ENCODE measurements around the gene ADD2.
A peak's percentile ranks its signal among the peaks of the same experiment; 100 is the strongest.

Gene ADD2

DNA sequence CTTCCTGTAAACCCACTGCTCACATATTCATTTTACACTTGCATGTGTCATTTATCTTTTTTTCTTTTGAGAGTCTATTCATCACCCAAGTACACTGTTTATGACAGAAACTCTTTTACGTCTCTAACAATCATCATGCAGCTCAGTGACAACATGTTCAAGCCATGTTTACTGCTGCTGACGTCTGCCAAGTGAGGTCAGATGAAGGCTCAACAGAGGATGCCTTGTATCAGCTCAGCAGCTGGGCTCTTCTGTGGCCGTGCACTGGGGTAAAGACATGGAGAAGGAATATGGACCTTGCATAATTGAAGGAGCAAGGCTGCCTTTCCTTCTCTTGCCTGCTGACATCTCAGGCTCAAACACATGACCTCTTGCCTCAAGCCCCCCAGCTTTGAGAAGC, 99.6 kb downstream of the ADD2 start:
- DNase-seq: no peak

DNA sequence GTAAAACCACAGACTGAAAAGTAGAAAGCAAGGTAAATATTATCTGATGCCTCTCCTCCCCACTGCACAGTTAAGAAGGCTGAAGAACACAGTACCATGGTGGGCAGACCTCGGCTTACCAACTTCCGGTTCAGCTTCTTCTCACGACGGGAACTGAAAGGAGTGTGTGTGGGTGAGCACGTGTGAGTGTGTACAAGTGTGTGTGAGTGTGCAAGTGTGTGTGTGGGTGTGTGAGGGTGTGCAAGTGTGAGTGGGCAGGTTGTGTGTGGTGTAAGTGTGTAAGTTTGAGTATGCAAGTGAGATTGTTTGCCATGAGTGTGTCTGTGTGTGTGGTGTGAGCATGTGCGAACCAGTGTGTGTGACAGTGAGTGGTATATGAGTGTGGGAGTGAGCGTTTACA, 103.5 kb downstream of the ADD2 start:
- DNase-seq: no peak

DNA sequence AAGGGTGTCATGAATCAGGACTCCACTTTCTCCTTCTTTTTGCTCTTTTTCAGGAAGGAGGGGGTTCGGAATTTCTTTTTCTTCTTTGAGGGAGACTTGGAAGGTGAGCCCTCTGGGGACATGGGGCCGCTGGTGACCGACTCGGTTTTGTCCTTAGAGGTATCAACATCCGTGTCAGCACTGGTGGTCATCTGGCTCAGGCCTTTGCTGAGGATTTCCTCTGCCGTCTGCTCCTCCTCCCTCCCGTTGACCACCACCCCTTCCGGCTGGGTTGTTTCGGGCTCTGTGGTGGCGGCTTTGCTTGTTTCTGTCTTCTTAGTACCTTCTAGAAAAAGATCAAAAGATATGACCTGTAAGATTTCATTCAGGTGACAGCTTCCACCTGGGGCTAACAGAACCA, 104.6 kb downstream of the ADD2 start:
- no peak for DNase-seq

DNA sequence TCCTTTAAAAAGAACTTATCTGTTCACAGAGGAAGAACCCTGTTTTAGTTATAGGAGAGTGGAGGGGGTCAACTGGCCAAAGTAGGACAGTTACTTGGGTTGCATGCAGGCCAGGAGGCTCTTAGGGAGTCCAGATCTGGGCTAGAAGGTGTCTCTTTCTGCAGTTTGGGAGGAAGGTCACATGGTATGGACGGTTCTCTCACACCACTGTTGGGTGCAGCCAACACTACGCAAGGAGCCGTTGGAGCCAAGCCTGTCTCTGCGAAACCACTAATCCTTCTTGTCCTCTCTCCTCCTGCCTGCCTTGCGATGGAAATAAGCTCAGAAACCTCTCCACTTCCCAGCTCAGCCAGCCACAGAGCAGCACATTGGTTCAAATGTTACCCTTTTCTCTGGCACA, 108.4 kb downstream of the ADD2 start:
- no peak for DNase-seq

DNA sequence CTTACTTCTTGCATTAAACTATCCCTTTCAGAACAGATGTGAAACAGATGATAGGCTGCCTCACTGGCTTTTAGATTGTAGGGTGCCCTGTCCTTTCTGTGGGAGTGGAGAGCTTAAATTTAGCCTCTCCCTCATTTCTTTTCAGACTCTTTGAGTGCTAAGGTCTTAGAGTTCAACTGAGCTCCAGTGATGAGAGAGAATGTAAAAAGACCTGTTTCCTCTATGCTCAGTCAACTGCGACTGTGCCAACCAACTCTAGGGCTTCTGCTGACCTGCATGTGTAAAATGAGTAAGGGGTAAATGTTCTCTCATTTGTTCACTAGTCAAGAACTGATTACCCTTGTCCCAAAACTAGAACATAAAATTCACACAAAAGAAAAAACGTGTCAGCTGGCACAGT, 109.5 kb downstream of the ADD2 start:
- DNase-seq: no peak

DNA sequence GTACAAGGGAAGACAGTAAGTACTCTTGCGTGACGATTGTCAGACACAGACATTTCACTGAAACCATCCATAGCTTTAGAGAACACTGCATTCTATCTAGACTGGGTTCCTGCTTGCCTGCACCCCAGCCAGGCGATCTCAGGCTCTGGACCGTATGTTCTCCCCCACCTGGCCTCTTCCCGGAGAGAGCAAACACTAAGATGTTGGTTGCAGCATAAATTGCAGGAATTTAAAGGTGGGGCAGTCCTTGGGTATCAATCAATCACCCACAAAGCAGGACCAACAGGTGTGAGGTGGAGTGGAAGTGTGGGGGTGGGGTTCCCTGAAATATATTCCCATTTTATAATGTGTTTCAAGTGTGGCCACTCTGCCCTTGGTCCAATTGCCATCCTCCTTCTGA, 110.8 kb downstream of the ADD2 start:
- DNase-seq: no peak

DNA sequence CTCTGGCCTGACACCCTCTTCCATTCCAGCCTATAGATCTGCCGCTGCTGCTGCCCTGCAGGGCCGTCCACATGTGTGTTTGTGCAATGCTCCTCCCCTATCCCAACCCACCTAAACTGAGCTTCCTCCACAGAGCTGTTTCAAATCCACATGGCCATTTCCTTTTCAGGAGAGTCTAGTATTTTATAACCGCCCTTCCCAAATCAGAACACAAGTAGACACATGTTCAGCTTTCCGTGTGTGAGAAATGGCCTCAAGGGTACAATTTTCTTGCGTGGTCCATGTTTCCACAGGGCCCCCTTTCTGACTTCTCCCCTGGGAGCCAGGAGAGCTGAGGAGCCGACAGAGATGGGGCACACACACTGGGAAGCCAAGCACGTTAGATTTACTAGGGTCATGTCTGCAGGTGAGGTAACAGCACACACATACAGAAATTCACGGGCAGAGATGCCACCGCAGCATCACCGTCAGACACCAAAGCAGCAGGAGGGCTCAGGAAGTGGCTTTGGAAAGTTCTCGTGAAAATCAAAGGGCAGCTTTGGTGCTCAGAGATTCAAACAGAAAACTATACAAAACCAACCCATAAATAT, 111.5 kb downstream of the ADD2 start:
- no peak for DNase-seq

DNA sequence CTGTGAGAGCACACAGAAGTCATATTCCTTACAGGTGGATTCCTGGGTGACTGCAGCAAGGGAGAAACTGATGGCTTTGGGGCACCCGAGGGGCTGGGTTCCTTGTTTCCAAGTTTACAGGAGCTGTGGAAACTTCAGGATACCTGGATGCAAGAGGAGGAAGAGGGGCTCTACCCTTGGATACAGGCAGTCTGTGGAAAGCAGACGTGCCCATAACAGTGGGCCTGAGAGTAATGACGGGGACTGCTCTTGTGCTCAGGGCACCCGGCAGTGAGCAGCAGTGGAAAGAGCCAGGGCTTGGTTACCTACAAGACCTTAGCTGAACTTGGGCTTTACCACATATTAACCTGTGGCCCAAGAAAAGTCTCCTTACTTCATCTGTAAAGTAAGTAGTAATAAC, 112.2 kb downstream of the ADD2 start:
- DNase-seq: no peak

DNA sequence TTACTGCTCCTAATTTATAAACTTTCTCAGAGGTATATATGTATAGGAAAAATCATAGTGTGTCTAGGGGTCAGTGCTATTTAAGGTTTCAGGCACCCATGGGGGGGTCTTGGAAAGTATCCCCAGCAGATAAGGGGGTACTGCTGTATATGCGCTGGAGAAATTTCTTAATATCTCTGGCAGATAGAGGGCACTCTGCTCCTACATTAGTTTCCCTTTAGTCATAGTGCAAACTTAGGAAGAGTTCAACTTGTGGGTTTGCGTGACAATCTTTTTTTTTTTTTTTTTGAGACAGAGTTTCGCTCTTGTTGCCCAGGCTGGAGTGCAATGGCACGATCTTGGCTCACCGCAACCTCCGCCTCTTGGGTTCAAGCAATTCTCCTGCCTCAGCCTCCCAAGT, 112.8 kb downstream of the ADD2 start:
- DNase-seq: peak; percentile 1

DNA sequence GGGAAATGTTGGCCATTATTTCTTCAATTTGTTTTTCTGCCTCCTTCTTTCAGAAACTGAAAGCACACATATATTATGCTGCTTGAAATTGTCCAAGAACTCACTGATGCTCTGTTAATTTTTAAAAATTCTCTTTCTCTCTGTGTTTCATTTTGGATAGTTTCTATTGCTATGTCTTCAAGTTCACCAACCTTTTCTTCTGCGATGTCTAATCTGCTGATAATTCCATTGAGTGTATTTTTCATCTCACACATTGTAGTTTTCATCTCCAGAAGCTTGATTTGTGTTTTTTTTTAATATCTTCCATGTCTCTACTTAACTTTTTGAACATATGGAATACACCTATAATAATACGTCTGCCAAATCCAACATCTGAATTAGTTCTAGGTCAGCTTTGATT, 116.3 kb downstream of the ADD2 start:
- no peak for DNase-seq

DNA sequence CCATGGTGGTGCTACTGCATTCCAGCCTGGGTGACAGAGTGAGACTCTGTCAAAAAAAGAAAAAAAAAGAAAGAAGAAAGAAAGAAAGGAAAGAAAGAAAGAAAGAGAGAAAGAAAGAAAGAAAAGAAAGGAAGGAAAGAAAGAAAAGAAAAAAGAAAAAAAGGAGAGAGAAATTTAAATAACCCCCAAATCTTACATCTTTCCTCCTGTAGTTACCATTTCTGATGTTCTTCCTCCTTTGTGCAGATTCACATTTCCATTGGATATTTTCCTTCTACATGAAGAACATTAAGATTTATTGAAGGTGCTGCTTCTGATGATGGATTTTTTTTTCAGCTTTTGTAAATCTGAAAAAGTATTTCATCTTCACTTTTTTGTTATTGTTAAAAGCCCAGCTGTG, 117.0 kb downstream of the ADD2 start:
- DNase-seq: no peak

DNA sequence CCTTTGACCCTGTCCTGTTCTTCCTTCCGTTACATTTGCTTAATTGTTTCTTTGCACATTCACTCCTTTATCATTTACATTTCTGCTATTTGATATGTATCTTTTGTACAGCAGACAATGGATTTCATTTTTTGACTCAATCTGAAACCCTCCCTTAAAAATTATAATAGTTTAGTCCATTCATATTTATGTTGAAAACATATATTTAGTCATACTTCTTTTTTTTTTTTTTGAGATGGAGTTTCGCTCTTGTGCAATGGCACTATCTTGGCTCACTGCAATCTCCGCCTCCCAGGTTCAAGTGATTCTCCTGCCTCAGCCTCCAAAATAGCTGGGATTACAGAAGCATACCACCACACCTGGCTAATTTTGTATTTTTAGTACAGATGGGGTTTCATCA, 119.0 kb downstream of the ADD2 start:
- DNase-seq: no peak

DNA sequence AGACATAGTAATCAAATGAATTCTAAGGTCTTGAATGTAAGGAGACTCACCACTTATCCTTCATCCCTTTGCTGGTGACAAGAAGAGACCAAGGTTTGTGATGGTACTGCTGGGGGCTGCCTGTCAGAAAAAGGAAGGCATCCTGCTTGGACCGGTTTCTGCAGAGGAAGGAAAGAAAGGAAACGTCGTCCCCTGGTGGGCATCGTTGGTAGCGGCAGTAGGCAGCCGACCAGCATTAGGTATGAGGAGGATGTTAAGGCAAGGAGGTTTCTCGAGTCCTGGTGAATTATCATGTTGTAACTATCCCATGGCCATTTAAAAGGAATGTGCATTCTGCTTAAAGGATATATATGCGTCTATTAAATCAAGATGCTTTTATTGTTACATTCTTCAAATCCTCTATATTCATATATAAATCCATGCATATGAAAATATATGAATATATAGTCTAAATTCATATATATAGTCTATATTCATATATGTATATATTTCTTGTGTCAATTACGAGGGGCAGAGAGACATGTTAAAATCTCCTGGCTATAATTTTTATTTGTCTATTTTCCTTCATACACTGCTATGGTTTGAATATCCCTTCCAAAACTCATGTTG, 120.0 kb downstream of the ADD2 start:
- DNase-seq: peak; percentile 46

DNA sequence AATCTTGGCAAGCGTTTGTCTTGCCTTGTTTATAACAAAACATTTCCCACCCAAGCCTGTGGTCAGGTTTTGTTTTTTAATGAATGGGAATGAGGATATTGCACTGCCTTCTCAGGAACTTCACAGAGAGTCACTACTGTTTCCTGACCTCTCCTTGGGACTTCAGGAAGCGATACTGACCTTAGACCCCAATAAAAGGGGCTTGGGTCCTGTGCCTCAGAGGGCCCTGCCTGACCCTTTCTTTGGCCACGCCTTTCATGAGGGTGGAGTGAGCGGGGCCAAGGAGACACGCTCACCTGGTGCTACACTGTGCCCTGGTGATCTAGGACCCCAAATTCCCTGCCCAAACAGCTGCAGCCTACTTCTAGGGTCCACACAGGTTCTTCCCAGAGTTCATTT, 121.6 kb downstream of the ADD2 start:
- DNase-seq: no peak

DNA sequence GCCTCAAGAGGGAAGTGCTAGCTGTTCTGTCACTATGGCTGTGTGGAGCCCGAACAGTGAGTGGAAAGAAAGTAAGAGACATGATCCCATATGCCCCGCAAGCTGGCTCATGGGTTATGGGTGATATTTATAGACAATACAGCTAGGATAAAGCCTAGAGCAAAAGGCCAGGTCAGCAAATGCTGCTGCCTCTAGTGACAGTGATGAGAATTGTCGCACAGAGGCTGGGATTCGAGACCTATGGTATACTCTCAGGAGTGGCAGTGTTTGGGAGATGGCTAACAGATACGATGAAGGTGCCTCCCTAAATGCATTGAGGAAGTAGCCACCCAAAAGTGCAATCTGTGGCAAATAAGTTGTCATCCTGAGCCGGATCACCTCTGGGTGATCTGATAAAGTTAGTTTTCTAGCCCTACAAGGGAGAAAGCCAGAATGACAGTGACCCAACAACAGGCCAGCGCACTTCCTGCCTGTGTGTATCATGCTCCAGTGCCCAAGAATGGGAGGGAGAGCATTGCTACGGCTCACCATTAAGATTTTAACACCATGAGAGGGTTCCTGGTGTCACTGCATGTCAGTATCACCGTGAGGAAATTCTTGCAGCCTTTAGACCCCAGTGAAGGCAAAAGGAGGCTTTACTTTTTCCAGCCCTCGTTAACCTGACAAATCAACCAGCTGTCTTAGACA, 122.1 kb downstream of the ADD2 start:
- no peak for DNase-seq

DNA sequence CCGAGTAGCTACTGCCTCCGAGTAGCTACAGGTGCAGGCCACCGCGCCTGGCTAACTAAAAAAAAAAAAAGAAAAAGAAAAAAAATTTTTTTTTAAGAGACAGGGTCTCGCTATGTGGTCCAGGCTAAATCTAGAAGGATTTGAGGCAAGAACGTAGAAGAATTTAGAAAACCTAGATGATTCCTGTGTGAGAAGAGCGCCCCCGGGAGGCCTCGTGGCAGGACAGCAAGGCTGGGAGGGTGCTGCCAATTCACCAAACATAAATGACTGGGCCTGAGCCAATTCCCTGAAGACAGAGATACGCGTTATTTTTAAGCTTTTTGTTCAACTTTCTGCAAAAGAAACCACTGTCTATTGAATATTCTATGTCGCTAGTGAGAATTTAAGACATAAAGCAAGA, 124.3 kb downstream of the ADD2 start:
- peak; percentile 8 for DNase-seq

DNA sequence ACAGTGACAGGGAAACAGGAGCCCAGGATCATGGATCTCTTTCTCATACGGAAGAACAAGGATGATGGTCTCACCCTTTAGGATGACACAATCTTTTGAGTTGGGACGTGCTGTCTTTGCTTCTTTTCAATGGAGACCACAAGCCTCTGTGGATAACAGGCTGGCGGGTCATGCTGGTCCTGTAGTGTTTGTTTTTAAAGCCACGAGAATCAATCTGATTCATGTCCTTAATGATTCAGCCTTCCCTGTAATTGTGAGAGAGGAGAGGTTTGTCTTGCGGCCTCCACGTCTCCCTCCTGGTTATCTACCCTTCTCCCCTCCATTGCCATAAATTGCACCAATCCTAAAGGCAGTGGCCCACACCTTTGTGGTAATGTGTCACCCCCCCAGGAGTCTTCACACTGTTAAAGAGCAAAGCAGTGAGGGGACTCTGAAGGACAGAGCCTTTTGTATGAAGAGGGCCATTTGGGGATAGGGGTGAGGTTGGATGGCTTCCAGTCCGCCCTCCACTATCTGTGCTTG, 126.7 kb downstream of the ADD2 start:
- no peak for DNase-seq

DNA sequence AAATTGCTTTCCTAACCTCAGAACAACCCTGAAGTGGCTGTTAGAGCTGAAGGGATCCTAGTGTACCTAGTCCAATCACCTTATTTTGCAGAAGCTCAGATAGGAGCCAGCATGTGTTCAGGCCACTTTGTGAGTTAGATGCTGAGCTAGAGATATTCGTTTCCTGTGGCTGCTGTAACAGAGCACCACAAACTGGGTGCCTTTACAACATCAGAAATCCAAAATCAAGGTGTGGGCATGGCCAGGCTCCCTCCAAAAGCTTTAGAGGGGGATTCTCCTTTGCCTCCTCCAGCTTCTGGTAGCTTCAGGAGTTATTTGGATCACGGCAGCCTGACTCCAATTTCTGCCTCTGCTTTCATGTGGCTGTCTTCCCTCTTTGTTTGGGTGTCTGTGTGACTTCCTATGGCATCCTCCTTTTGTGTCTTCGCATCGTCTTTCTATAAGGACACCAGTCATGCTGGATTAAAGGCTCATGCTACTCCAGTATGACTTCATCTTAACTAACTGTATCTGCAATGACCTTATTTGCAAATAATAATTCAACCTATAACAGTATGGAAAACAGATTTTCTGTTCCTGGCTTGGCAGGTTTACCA, 128.1 kb downstream of the ADD2 start:
- DNase-seq: no peak

DNA sequence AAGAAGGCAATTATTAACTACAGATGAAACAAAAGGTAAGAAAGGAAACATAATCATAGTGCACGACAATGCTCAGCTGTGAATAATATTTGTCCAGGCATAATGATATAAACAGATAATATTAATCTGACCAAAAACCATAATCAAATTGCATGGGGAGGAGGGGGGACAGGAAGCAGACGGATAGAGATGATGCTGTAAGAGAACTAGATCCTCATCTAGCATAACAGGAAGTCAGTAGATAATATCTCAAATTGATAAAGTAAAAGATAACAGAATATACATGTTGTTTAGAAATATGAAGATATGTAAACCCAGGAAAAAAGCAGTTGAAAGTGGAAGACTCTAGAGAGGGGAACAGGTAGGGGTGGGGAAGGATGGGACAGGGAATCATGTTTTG, 129.4 kb downstream of the ADD2 start:
- no peak for DNase-seq

DNA sequence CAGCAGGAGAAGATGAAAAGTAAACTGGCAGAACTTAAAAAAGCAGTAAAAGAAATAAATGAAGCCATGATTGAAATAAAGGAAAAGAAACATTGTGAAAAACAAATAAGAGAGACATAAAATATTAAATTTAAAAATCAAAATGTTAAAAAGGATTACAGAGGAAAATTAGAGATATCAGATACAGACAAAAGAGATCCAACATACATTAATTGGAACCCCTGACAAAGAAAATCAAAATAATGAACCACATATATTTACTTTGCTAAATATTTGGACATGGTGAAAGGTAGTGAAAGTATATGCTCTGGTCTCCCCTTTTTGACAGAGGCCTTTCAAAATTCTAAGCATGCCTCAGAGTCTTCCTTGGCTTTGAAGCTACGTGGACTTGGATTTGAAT, 134.5 kb downstream of the ADD2 start:
- no peak for DNase-seq

DNA sequence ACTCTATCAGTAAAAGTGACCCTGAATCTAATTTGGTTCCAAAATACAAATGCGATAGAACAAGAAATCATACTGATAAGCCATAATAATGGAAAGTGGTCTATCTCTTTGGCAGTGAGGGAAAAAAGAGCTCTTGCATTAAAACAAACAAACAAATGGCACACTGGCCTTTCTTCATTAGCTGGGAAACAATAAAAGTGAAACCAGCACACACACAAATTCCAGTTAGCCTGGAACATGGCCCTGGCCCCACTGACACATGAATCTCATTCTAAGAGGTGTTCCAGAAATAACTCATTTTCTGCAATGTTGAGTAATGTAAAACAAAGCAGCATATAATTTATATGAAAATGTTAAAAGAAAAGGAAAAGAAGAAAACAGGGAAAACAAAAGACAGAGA, 135.0 kb downstream of the ADD2 start:
- DNase-seq: peak; percentile 11

DNA sequence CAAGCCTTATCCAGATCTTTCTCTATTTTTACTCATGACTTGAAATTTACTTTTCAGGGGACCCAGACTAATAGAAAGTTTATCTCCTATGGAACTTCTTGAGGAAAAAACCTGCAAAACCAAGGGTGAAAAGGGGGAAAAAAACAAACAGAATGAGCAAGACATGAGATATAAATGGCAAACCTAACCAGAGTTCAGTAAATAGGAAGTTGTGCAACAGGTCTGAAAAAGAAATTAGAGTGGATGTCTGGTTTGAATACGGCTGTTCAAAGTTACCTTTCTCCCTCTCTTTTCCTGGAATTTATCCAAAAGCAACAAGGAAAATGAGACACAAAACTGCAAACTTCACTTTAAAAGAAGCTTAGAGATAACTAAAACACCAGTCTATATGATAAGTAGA, 135.6 kb downstream of the ADD2 start:
- no peak for DNase-seq

DNA sequence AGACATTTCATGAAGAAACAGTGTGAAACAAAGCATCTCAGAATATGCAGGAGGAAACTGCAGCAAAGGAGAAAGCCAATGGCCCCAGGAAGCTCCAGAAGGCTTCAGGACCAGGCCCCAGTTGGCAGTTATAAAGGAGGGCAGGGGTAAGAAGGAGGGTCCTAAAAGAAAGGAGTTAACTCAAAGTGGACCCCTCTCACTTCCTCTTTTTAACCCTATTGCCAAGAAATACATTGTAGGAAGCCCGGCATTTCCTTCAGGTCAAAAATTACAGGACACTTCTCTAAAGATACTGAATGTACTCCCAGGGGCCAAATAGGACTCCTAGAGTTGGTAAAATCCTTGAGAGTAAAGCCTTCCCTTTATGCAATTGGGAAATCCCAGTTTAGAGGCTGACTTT, 137.2 kb downstream of the ADD2 start:
- DNase-seq: no peak

DNA sequence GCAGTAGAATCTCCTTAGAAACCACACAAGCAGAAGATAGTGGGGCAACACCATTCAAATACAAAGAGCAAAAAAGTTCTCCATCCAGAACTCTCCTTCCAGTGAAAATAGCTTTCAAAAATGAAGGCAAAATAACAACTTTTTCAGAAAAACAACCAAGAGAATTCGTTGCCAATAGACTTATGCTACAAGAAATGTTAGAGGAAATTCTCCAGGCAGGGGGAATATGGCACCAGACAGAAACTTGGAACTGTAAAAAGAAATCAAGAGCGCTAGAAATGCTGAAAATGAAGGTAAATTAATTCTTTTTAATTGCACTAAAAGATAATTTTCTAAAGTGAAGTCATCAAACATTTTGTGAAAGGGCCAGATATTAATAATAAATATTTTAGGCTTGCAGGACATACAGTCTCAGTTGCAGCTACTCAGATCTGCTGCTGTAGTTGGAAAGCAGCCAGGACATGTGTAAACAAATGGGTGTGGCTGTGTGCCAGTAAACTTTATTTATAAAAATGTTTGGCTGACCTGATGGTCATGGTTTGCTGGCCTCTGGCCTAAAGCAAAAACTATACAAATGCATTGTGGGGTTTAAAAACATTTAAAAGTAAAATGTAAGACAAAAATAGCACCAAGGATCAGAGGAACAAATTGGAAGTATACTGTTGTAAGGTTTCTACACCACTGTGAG, 140.6 kb downstream of the ADD2 start:
- peak; percentile 45 for DNase-seq
